B cell (primary cell): ENCODE results near the gene BCL6B. TPM values are rescaled to one million over a fixed set of nuclear protein-coding genes. Genes with fewer than 3 reads are reported as not detected.

Experiments used
- ATAC-seq: fragments of 200-7000 bp; cut with Tn5 transposase; one replicate; pipeline ENCODE4 v1.10.0; 2021; ENCODE audit warnings: low read depth, mild to moderate bottlenecking, moderate number of reproducible peaks, moderate library complexity
- CTCF ChIA-PET: fragments of 350-600 bp; sonication (Branson Sonifier 250); formaldehyde crosslinking; loops from one replicate; lab custom pipeline; 2021; ENCODE audit warnings: antibody characterized with exemption, inconsistent platforms; lab: Charles Lee
- POLR2A ChIA-PET: fragments of 350-600 bp; sonication (Branson Sonifier 250); formaldehyde crosslinking; loops from one replicate; lab custom pipeline; 2021; ENCODE audit warnings: antibody characterized with exemption; lab: Charles Lee
- DNase-seq: peaks from one replicate; pipeline ENCODE4 v3.0.0; 2013
- H2AFZ ChIP-seq: 2 replicates; pipeline ENCODE4 v1.6.1; 2012; ENCODE audit warnings: mild to moderate bottlenecking, low read depth, low read length; ENCODE audit not compliant: insufficient read depth, poor library complexity, severe bottlenecking
- H3K27ac ChIP-seq, 2 donors: 1 replicate in 1 of 2; 2 replicates in 1 of 2; pipeline ENCODE4 v1.5.1; 2012 to 2013; ENCODE audit warnings: low read length in 2 of 2, mild to moderate bottlenecking in 2 of 2, moderate library complexity in 1 of 2
- H3K27me3 ChIP-seq, 4 experiments: fragments of 200-600 bp in 1 of 4; sonication (generic) in 1 of 4; replicated peaks in 1 of 4; 1 replicate in 2 of 4; 2 replicates in 2 of 4; pipeline versions ENCODE4 v1.6.1 to v1.7.0; 2013 to 2016; ENCODE audit warnings: low read length in 3 of 4, mild to moderate bottlenecking in 2 of 4, mixed read lengths in 1 of 4, moderate library complexity in 1 of 4; ENCODE audit not compliant: insufficient read depth in 4 of 4, control insufficient read depth in 3 of 4; ENCODE audit errors: control extremely low read depth in 1 of 4
- H3K36me3 ChIP-seq, 2 experiments: replicated peaks in 1 of 2; 1 replicate in 1 of 2; 2 replicates in 1 of 2; pipeline versions ENCODE4 v1.6.1 to v1.7.1; 2013; ENCODE audit warnings: low read length in 1 of 2; ENCODE audit not compliant: insufficient read depth in 2 of 2, control insufficient read depth in 1 of 2; ENCODE audit errors: control extremely low read depth in 1 of 2, extremely low read depth in 1 of 2
- H3K4me1 ChIP-seq, 2 donors: fragments of 200-600 bp in 1 of 2; sonication (generic) in 1 of 2; 1 replicate in 1 of 2; 2 replicates in 1 of 2; pipeline versions ENCODE4 v1.5.1 to v1.6.1; 2013 to 2017; ENCODE audit warnings: low read length in 2 of 2; ENCODE audit not compliant: control insufficient read depth in 2 of 2, insufficient read depth in 2 of 2
- H3K4me2 ChIP-seq: replicated peaks from 2 replicates; pipeline ENCODE3; 2012; ENCODE audit warnings: mild to moderate bottlenecking, low read depth, low read length; ENCODE audit not compliant: poor library complexity, severe bottlenecking
- H3K4me3 ChIP-seq, 5 experiments: fragments of 200-600 bp in 1 of 5; sonication (generic) in 1 of 5; 1 replicate in 3 of 5; 2 replicates in 2 of 5; pipeline versions ENCODE4 v1.5.1 to v1.7.0; 2011 to 2016; ENCODE audit warnings: low read length in 4 of 5, mild to moderate bottlenecking in 4 of 5, low read depth in 2 of 5, control low read depth in 1 of 5, moderate library complexity in 1 of 5; ENCODE audit not compliant: insufficient read depth in 1 of 5; ENCODE audit errors: control extremely low read depth in 1 of 5, extremely low read depth in 1 of 5
- H3K79me2 ChIP-seq: fragments of 200-600 bp; sonication (generic); one replicate; pipeline ENCODE4 v1.6.0; 2016; ENCODE audit warnings: low read length; ENCODE audit not compliant: control insufficient read depth, insufficient read depth
- H3K9ac ChIP-seq: fragments of 200-600 bp; sonication (generic); 2 replicates; pipeline ENCODE4 v1.6.1; 2017; ENCODE audit warnings: mild to moderate bottlenecking, low read length, moderate library complexity
- H3K9me3 ChIP-seq, 3 donors: one replicate each; pipeline versions ENCODE4 v1.6.1 to v1.7.1; 2013; ENCODE audit warnings: low read length in 2 of 3; ENCODE audit not compliant: control insufficient read depth in 2 of 3, insufficient read depth in 1 of 3; ENCODE audit errors: control extremely low read depth in 1 of 3
- H4K20me1 ChIP-seq: 2 replicates; pipeline ENCODE4 v1.6.0; 2012; ENCODE audit warnings: mild to moderate bottlenecking, low read length; ENCODE audit not compliant: insufficient read depth, control insufficient read depth, poor library complexity, severe bottlenecking
- H3K27ac Mint-ChIP-seq: one replicate; pipeline ENCODE4 v1.8.0; 2021; ENCODE audit warnings: mixed read lengths
- H3K27me3 Mint-ChIP-seq: one replicate; pipeline ENCODE4 v1.8.0; 2021; ENCODE audit warnings: mixed read lengths
- H3K4me1 Mint-ChIP-seq: one replicate; pipeline ENCODE4 v1.8.0; 2021; ENCODE audit warnings: mixed read lengths
- H3K4me3 Mint-ChIP-seq: one replicate; pipeline ENCODE4 v1.8.0; 2021; ENCODE audit warnings: mixed read lengths
- H3K9me3 Mint-ChIP-seq: one replicate; pipeline ENCODE4 v1.8.0; 2022; ENCODE audit warnings: mixed read lengths; ENCODE audit not compliant: insufficient read depth
- EZH2 ChIP-seq: IDR thresholded peaks from 2 replicates; pipeline ENCODE4 v1.6.1; 2012; ENCODE audit warnings: borderline replicate concordance, low read depth, mild to moderate bottlenecking, moderate library complexity, low read length; ENCODE audit not compliant: insufficient read depth, poor library complexity, severe bottlenecking
- WGBS: methylation state at CpG from one replicate; pipeline ENCODE4 v1.1.5; 2013; ENCODE audit warnings: missing lambda C conversion rate; ENCODE audit not compliant: insufficient coverage; 5-methylcytosine and 5-hydroxymethylcytosine counted together
- intact Hi-C: fragments of 100-400 bp; cut with micrococcal nuclease; formaldehyde crosslinking; loops from one replicate; pipeline ENCODE4 v1.10.0; 2022
- polyA plus RNA-seq: library from polyadenylated mRNA; depleted of rRNA; stranded (reverse); fragments of >200 nt; gene quantifications from 2 replicates; pipeline ENCODE4 v1.2.3, GENCODE V29; 2012
- total RNA-seq, 2 donors: library from RNA; stranded (reverse); fragments of 120-200 nt in 1 of 2; gene quantifications; 1 replicate in 1 of 2; 2 replicates in 1 of 2; pipeline versions ENCODE4 v1.2.3 to v1.2.4, GENCODE V29; 2013 to 2022
- TF ChIP-seq, protein P1 (sequence below): fragments of 200-600 bp; IDR thresholded peaks from one replicate; pipeline ENCODE4 v1.8.0; 2022; ENCODE audit warnings: antibody characterized with exemption, mild to moderate bottlenecking

Gene BCL6B
- total and polyA plus RNA-seq, 2 donors (not counting 1 experiment from before 2014, with no cell fraction given): 0.25 to 0.34 TPM

DNA sequence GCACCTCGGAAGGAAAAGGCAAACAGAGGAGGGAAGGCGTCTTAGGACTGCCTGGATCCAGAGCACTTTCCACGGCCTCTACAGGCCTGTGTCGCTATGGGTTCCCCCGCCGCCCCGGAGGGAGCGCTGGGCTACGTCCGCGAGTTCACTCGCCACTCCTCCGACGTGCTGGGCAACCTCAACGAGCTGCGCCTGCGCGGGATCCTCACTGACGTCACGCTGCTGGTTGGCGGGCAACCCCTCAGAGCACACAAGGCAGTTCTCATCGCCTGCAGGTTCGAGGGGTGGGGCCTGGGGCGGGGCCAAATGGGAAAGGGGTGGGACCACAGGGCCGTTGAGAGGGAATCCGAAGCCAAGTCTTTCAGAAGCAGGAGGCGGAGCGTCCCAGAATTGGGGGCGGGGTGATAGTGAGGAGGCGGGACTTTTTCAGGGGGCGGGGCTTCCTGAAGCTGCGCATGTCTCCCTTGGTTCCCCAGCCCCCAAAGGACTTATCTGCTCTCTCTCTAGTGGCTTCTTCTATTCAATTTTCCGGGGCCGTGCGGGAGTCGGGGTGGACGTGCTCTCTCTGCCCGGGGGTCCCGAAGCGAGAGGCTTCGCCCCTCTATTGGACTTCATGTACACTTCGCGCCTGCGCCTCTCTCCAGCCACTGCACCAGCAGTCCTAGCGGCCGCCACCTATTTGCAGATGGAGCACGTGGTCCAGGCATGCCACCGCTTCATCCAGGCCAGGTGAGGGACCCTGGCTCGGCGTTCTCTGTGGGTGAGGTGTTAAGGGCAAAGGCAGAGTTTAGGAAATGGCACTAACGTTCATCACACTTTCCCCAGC lies 939 bp downstream of the BCL6B start:
- H3K9me3 Mint-ChIP-seq: no peaks in the 10 kb centered on the region
- peak overlapping the region; percentile 82 for H3K4me3 Mint-ChIP-seq
- peak overlapping the region; percentile 92 for H3K27ac Mint-ChIP-seq
- H3K4me1 Mint-ChIP-seq: peaks cover 28% of the 10 kb centered on the region
- H3K9ac ChIP-seq: peak overlapping the region; percentile 62
- H3K27ac ChIP-seq: peak overlapping the region; percentile 45 to 73
- ATAC-seq (peak; percentile 72), DNase-seq (peak; percentile 95)
- H3K27me3 Mint-ChIP-seq: no peaks in the 10 kb centered on the region
- TF ChIP-seq, protein P1, sequence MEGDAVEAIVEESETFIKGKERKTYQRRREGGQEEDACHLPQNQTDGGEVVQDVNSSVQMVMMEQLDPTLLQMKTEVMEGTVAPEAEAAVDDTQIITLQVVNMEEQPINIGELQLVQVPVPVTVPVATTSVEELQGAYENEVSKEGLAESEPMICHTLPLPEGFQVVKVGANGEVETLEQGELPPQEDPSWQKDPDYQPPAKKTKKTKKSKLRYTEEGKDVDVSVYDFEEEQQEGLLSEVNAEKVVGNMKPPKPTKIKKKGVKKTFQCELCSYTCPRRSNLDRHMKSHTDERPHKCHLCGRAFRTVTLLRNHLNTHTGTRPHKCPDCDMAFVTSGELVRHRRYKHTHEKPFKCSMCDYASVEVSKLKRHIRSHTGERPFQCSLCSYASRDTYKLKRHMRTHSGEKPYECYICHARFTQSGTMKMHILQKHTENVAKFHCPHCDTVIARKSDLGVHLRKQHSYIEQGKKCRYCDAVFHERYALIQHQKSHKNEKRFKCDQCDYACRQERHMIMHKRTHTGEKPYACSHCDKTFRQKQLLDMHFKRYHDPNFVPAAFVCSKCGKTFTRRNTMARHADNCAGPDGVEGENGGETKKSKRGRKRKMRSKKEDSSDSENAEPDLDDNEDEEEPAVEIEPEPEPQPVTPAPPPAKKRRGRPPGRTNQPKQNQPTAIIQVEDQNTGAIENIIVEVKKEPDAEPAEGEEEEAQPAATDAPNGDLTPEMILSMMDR: no peak
- no peak for TF ChIP-seq EZH2
- peak overlapping the region; percentile 83 for H3K4me2 ChIP-seq
- H4K20me1 ChIP-seq: no peaks in the 10 kb centered on the region
- intact Hi-C loops: loop anchor here (1.0 kb wide), 1 partner anchor 12 kb away; no protein-coding TSS in a partner anchor
- POLR2A ChIA-PET: interaction anchor here (0.6 to 3.0 kb wide), 11 partner anchors 9 to 663 kb away, joined by 3 to 26 read pairs (median 5); partner anchors contain the start of genes DVL2, RNASEK, SLC16A11 and SLC16A13
- H3K36me3 ChIP-seq: no peaks in the 10 kb centered on the region
- CTCF ChIA-PET: interaction anchor here (0.9 to 7.2 kb wide), 8 partner anchors 12 to 181 kb away, joined by 3 to 84 read pairs (median 12); partner anchors contain the start of genes SLC16A11 and SLC16A13
- 42% methylated on average over 46 of the region's 51 CpGs for WGBS
- no peaks in the 10 kb centered on the region for H3K79me2 ChIP-seq
- peaks cover 0 to 17% (median 0%) of the 10 kb centered on the region in 3 donors for H3K9me3 ChIP-seq
- H3K27me3 ChIP-seq: no peaks in the 10 kb centered on the region
- peaks cover 21 to 27% of the 10 kb centered on the region in 2 donors for H3K4me1 ChIP-seq
- H3K4me3 ChIP-seq: peak overlapping the region; percentile 5 to 71 (median 30)
- peak overlapping the region; percentile 80 for H2AFZ ChIP-seq
